K562 (cell line): Measurements from ENCODE around the gene SS18. TPM values are rescaled to one million over a fixed set of nuclear protein-coding genes. Genes with fewer than 3 reads are reported as not detected.
A peak's percentile ranks its signal among the peaks of the same experiment; 100 is the strongest.

Source experiments
- AFF1 ChIP-seq, 2 experiments: fragments of 450-650 bp; IDR thresholded peaks; 2 replicates each; pipeline ENCODE4 v1.6.1; 2018; ENCODE audit warnings: mild to moderate bottlenecking in 2 of 2, low read depth in 1 of 2; ENCODE audit not compliant: partially characterized antibody in 2 of 2
- ARNT ChIP-seq, 2 experiments: fragments of 450-650 bp; IDR thresholded peaks; 2 replicates each; pipeline ENCODE4 v1.6.1; 2016; ENCODE audit warnings: mild to moderate bottlenecking in 1 of 2
- CBX1 ChIP-seq: sonication (generic); IDR thresholded peaks from 2 replicates; pipeline ENCODE4 v1.6.1; 2016; ENCODE audit warnings: antibody characterized with exemption, low read depth, mild to moderate bottlenecking
- CREM ChIP-seq: IDR thresholded peaks from 2 replicates; pipeline ENCODE4 v1.6.1; 2014; ENCODE audit warnings: antibody characterized with exemption, low read depth
- FIP1L1 ChIP-seq: fragments of 200-400 bp; formaldehyde crosslinking; IDR thresholded peaks from 2 replicates; pipeline ENCODE4 v1.6.1; 2018; ENCODE audit warnings: mild to moderate bottlenecking, low read depth, low read length; ENCODE audit not compliant: poor library complexity, severe bottlenecking
- FOSL1 ChIP-seq: fragments of 200-800 bp; sonication (Bioruptor generic); conservative IDR thresholded peaks from 2 replicates; pipeline ENCODE4 v1.6.1; 2016; ENCODE audit warnings: missing genetic modification characterization, missing compliant biosample characterization
- HMG20B ChIP-seq: fragments of 250-450 bp; sonication (Bioruptor Pico); IDR thresholded peaks from 2 replicates; pipeline ENCODE4 v1.5.0; 2021; ENCODE audit warnings: mild to moderate bottlenecking
- HSF4 ChIP-seq: fragments of 250-450 bp; sonication (Bioruptor Pico); IDR thresholded peaks from 2 replicates; pipeline ENCODE4 v2.1.2; 2022; ENCODE audit warnings: mild to moderate bottlenecking, moderate library complexity, borderline replicate concordance
- KLF16 ChIP-seq: IDR thresholded peaks from 2 replicates; pipeline ENCODE4 v1.6.1; 2016; ENCODE audit warnings: antibody characterized with exemption
- RBBP5 ChIP-seq: fragments of 200-600 bp; sonication (generic); IDR thresholded peaks from 2 replicates; pipeline ENCODE4 v1.6.1; 2012; ENCODE audit warnings: borderline replicate concordance, mild to moderate bottlenecking, low read length, control low read depth, inconsistent platforms; ENCODE audit not compliant: insufficient read depth, poor library complexity, severe bottlenecking
- SMAD4 ChIP-seq: fragments of 250-450 bp; sonication (Bioruptor Pico); conservative IDR thresholded peaks from 2 replicates; pipeline ENCODE4 v1.8.0; 2021; ENCODE audit warnings: inconsistent platforms, mild to moderate bottlenecking, moderate library complexity
- SMARCA4 ChIP-seq: fragments of 450-650 bp; IDR thresholded peaks from 2 replicates; pipeline ENCODE4 v1.6.1; 2016
- SNIP1 ChIP-seq: fragments of 450-650 bp; IDR thresholded peaks from 2 replicates; pipeline ENCODE4 v1.7.1; 2017; ENCODE audit warnings: low read depth, mild to moderate bottlenecking
- TAF7 ChIP-seq: fragments of 450-650 bp; IDR thresholded peaks from 2 replicates; pipeline ENCODE4 v1.6.1; 2016; ENCODE audit warnings: missing genetic modification characterization, missing compliant biosample characterization
- TAF9B ChIP-seq: fragments of 450-650 bp; IDR thresholded peaks from 2 replicates; pipeline ENCODE4 v1.6.1; 2018; ENCODE audit warnings: mild to moderate bottlenecking; ENCODE audit not compliant: partially characterized antibody
- YBX1 ChIP-seq: fragments of 450-650 bp; IDR thresholded peaks from 2 replicates; pipeline ENCODE4 v1.7.1; 2016; ENCODE audit warnings: mild to moderate bottlenecking
- ZNF699 ChIP-seq: fragments of 250-450 bp; sonication (Bioruptor Pico); IDR thresholded peaks from 2 replicates; pipeline ENCODE4 v1.8.0; 2021; ENCODE audit warnings: mild to moderate bottlenecking, moderate library complexity; ENCODE audit not compliant: insufficient replicate concordance
- polyA plus RNA-seq, 8 experiments: library from polyadenylated mRNA; depleted of rRNA in 4 of 8; stranded (reverse) in 5 of 8; unstranded in 3 of 8; fragments of >200 nt; fragmentation: Nextera tagmentation in 2 of 8; fragmentation: Illumina TruSeq in 1 of 8; extraction: Ambion mirVana in 2 of 8; extraction: Trizol in 1 of 8; gene quantifications; 2 replicates each; pipeline versions ENCODE4 v1.2.1 to v1.2.3, GENCODE V29; 2011 to 2014; ENCODE audit warnings: inconsistent platforms in 1 of 8, missing spikeins in 1 of 8
- total RNA-seq, 7 experiments: library from RNA; depleted of rRNA in 6 of 7; stranded (reverse); fragments of >200 nt in 6 of 7; fragmentation: Illumina TruSeq in 2 of 7; extraction: Trizol in 2 of 7; gene quantifications; 2 replicates each; pipeline versions ENCODE4 v1.2.1 to v1.2.3, GENCODE V29; 2011 to 2021; ENCODE audit warnings: low replicate concordance in 1 of 7
- TF ChIP-seq, protein P1 (sequence below), 2 experiments: IDR thresholded peaks; 2 replicates each; pipeline ENCODE4 v1.6.1; 2012; ENCODE audit warnings: improper control_type of control experiment in 2 of 2, low read depth in 2 of 2, low read length in 2 of 2, borderline replicate concordance in 1 of 2

SS18 gene
- total and polyA plus RNA-seq, 9 of the 15 experiments (the other 6 are each of a cell fraction or from before 2014, with no cell fraction given) = 30.9 to 190 (median 102) TPM

GRCh38 chr18:26090130-26091046 is at the start of gene SS18 (continued):
- peak in 1 of 2 experiments; percentile 49 for TF ChIP-seq AFF1 (IDR thresholded peaks at IDR 0.05; ENCODE audit: low read depth in 1 of 2, partially characterized antibody in 2 of 2)
- TF ChIP-seq FIP1L1 = peak; percentile 94
- peak; percentile 90 for TF ChIP-seq SMAD4
- TF ChIP-seq RBBP5 = peak; percentile 93
- TF ChIP-seq SNIP1 = no peak
- TF ChIP-seq TAF9B = peak; percentile 95
- TF ChIP-seq, protein P1, sequence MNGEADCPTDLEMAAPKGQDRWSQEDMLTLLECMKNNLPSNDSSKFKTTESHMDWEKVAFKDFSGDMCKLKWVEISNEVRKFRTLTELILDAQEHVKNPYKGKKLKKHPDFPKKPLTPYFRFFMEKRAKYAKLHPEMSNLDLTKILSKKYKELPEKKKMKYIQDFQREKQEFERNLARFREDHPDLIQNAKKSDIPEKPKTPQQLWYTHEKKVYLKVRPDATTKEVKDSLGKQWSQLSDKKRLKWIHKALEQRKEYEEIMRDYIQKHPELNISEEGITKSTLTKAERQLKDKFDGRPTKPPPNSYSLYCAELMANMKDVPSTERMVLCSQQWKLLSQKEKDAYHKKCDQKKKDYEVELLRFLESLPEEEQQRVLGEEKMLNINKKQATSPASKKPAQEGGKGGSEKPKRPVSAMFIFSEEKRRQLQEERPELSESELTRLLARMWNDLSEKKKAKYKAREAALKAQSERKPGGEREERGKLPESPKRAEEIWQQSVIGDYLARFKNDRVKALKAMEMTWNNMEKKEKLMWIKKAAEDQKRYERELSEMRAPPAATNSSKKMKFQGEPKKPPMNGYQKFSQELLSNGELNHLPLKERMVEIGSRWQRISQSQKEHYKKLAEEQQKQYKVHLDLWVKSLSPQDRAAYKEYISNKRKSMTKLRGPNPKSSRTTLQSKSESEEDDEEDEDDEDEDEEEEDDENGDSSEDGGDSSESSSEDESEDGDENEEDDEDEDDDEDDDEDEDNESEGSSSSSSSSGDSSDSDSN (IDR thresholded peaks at IDR 0.05; ENCODE audit: borderline replicate concordance in 1 of 2, low read depth in 2 of 2, low read length in 2 of 2) = peak; percentile 49 to 60; a peak in 3 of 4 replicates
- TF ChIP-seq KLF16 = no peak
- TF ChIP-seq YBX1 = no peak
- TF ChIP-seq FOSL1 (tag) = no peak; the same call in 1 of the 2 replicates
- TF ChIP-seq ARNT (IDR thresholded peaks at IDR 0.05) = no peak; a peak in 1 of 4 replicates
- peak; percentile 46; the same call in 1 of the 2 replicates for TF ChIP-seq HMG20B (CRISPR knock-in tag)
- TF ChIP-seq HSF4 (CRISPR knock-in tag) = no peak
- no peak for TF ChIP-seq SMARCA4
- TF ChIP-seq CREM = peak; percentile 46
- TF ChIP-seq TAF7 (tag) = peak; percentile 97
- TF ChIP-seq CBX1 = peak; percentile 54
- no peak for TF ChIP-seq ZNF699 (CRISPR knock-in tag)
